Calu3 (cell line): Measurements from ENCODE around the gene ALDOC. TPM values are rescaled to one million over a fixed set of nuclear protein-coding genes. Genes with fewer than 3 reads are reported as not detected.
A peak's percentile ranks its signal among the peaks of the same experiment; 100 is the strongest.

Experiments
- BruUV-seq: library from RNA; stranded (reverse); fragments of 400-500 nt; replicated peaks from 2 replicates; lab custom pipeline; 2021; lab: Mats Ljungman, UMichigan
- CTCF ChIA-PET: fragments of 300-600 bp; sonication (Branson Sonifier 250); formaldehyde crosslinking; loops from one replicate; lab custom pipeline; 2022; ENCODE audit warnings: antibody characterized with exemption; lab: Charles Lee
- DNase-seq: peaks from one replicate; pipeline ENCODE4 v3.0.0; 2022
- H3K27ac Mint-ChIP-seq: one replicate; pipeline ENCODE4 v1.8.0; 2022; ENCODE audit warnings: mixed read lengths; ENCODE audit not compliant: unreplicated experiment
- H3K27me3 Mint-ChIP-seq: one replicate; pipeline ENCODE4 v1.8.0; 2022; ENCODE audit warnings: mixed read lengths; ENCODE audit not compliant: unreplicated experiment
- H3K36me3 Mint-ChIP-seq: one replicate; pipeline ENCODE4 v1.8.0; 2022; ENCODE audit warnings: mild to moderate bottlenecking, moderate library complexity, mixed read lengths; ENCODE audit not compliant: insufficient read depth, unreplicated experiment
- H3K4me1 Mint-ChIP-seq: one replicate; pipeline ENCODE4 v1.8.0; 2022; ENCODE audit warnings: mild to moderate bottlenecking, low read depth, mixed read lengths; ENCODE audit not compliant: unreplicated experiment
- H3K4me3 Mint-ChIP-seq: one replicate; pipeline ENCODE4 v1.8.0; 2022; ENCODE audit warnings: mild to moderate bottlenecking, low read depth, moderate library complexity, mixed read lengths; ENCODE audit not compliant: unreplicated experiment
- H3K9me3 Mint-ChIP-seq: one replicate; pipeline ENCODE4 v1.8.0; 2022; ENCODE audit warnings: low read depth, mixed read lengths; ENCODE audit not compliant: unreplicated experiment
- intact Hi-C: fragments of 100-400 bp; cut with micrococcal nuclease; formaldehyde crosslinking; loops from one replicate; pipeline ENCODE4 v1.10.0; 2022; ENCODE audit not compliant: unreplicated experiment
- total RNA-seq: library from RNA; stranded (reverse); gene quantifications from 2 replicates; pipeline ENCODE4 v1.2.3, GENCODE V29; 2022
- TF ChIP-seq, protein P1 (sequence below): fragments of 200-600 bp; IDR thresholded peaks from one replicate; pipeline ENCODE4 v1.8.0; 2022; ENCODE audit warnings: antibody characterized with exemption; ENCODE audit not compliant: unreplicated experiment

Gene ALDOC
- total RNA-seq, 1 experiment from 2014 or later, result 2.6 TPM

DNA sequence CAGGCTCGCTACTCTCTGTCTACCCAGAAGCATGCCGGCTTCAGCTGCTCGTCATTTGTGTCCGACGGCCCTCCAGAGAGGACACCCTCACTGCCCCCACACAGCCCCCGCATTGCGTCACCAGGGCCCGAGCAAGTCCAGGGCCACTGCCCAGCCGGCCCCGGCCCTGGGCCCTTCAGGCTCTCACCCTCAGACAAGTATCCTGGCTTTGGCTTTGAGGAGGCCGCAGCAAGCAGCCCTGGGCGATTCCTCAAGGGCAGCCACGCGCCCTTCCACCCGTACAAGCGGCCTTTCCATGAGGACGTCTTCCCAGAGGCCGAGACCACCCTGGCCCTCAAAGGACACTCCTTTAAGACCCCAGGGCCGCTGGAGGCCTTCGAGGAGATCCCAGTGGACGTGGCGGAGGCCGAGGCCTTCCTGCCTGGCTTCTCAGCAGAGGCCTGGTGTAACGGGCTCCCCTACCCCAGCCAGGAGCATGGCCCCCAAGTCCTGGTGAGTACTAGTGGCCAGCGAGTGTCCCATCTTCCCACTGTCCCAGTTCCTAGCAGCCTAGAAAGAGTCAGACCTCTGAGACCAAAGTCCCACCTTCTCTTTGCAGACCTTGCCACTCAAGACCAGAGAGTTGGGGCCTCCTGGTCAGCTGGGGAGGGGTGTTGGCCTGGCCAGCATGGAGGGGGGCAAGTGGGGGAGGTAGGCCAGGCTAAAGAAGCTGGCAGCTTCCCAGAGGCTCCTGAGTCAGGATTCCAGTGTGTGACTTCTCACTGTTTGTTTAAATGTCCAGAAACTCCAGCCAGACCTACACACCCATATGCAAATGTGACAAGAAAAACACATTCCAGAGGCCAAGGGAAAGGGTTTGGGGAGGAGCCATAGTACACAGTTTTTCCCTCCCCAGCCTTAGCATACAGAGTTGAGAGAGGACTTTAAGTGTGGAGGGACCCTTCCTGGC, 51.9 kb downstream of the ALDOC start:
- CTCF ChIA-PET, result no interaction called here
- DNase-seq, result peak; percentile 48
- H3K27ac Mint-ChIP-seq, result no peak overlapping the region
- BruUV-seq, result no TSS peak
- peaks cover 8% of the 10 kb centered on the region for H3K27me3 Mint-ChIP-seq
- TF ChIP-seq, protein P1, sequence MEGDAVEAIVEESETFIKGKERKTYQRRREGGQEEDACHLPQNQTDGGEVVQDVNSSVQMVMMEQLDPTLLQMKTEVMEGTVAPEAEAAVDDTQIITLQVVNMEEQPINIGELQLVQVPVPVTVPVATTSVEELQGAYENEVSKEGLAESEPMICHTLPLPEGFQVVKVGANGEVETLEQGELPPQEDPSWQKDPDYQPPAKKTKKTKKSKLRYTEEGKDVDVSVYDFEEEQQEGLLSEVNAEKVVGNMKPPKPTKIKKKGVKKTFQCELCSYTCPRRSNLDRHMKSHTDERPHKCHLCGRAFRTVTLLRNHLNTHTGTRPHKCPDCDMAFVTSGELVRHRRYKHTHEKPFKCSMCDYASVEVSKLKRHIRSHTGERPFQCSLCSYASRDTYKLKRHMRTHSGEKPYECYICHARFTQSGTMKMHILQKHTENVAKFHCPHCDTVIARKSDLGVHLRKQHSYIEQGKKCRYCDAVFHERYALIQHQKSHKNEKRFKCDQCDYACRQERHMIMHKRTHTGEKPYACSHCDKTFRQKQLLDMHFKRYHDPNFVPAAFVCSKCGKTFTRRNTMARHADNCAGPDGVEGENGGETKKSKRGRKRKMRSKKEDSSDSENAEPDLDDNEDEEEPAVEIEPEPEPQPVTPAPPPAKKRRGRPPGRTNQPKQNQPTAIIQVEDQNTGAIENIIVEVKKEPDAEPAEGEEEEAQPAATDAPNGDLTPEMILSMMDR, result no peak
- H3K9me3 Mint-ChIP-seq, result no peaks in the 10 kb centered on the region
- H3K36me3 Mint-ChIP-seq, result peaks cover 4% of the 10 kb centered on the region
- intact Hi-C loops, result no loop called here
- H3K4me1 Mint-ChIP-seq, result peaks cover 8% of the 10 kb centered on the region
- H3K4me3 Mint-ChIP-seq, result no peak overlapping the region

DNA sequence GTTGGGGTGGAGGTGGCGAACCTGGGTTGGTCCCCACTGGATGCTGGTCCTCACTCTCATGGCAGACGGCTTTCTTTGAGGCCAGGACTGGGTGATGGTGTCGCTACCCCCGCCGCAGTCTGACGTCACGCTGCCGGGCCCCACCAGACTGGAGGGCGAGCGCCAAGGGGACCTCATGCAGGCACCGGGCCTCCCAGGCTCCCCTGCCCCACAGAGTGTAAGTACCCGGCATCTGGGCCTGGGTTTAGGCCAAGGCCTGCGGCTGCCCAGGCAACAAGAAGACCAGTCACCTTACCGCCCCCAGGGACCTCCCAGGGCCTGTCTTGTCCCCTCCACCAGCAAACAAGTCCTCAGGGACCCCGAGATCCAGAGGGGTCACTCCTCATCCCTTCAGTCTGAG, 52.8 kb downstream of the ALDOC start:
- TF ChIP-seq, protein P1, result no peak
- H3K27me3 Mint-ChIP-seq, result peaks cover 14% of the 10 kb centered on the region
- DNase-seq, result no peak
- H3K27ac Mint-ChIP-seq, result no peak overlapping the region
- BruUV-seq, result no TSS peak
- peaks cover 4% of the 10 kb centered on the region for H3K36me3 Mint-ChIP-seq
- no peak overlapping the region for H3K4me3 Mint-ChIP-seq
- no peaks in the 10 kb centered on the region for H3K9me3 Mint-ChIP-seq
- intact Hi-C loops, result no loop called here
- CTCF ChIA-PET, result no interaction called here
- H3K4me1 Mint-ChIP-seq, result peaks cover 8% of the 10 kb centered on the region

DNA sequence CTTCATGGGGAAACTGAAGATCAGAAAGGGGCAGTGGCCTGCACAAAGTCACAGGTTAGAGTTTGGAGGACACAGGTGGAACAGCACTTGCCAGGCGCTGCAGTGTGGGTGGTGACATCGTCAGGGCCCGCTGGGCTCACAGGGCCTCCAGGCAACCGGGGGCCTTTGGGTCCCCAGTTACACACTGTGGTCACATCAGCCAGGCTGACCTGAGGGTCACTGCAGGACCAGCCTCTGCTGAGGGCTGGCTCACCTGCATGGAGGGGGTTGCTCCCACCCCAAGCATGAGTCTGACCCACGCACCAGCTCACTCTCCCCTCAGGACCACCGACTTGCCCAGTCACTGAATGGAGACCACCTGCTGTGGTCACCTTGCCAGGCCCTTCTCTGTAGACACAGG, 53.5 kb downstream of the ALDOC start:
- CTCF ChIA-PET, result no interaction called here
- H3K36me3 Mint-ChIP-seq, result peaks cover 4% of the 10 kb centered on the region

More for the DNA sequence above, 53.5 kb downstream of the ALDOC start:
- intact Hi-C loops, result no loop called here
- Mint-ChIP-seq H3K4me1 (peaks cover 7% of the 10 kb centered on the region), H3K9me3 (no peaks in the 10 kb centered on the region), H3K4me3 (no peak overlapping the region), H3K27ac (no peak overlapping the region), H3K27me3 (peaks cover 21% of the 10 kb centered on the region)
- BruUV-seq, result no TSS peak
- TF ChIP-seq, protein P1, result no peak
- no peak for DNase-seq

Other genes starting within 250 kb of the ALDOC start
- 31.9 and 32.1 TPM in 2 replicates for gene IFT20, start 241.4 kb downstream of the ALDOC start, total RNA-seq
- gene TNFAIP1, start 241.1 kb downstream of the ALDOC start, total RNA-seq, result 45.9 and 49.4 TPM in 2 replicates
- 82.7 and 85.9 TPM in 2 replicates for gene POLDIP2, start 219.4 kb downstream of the ALDOC start, total RNA-seq
- gene SEBOX, start 211.7 kb downstream of the ALDOC start, total RNA-seq, result not detected in 2 replicates
- gene VTN, start 206.6 kb downstream of the ALDOC start, total RNA-seq, result 0.22 TPM in 1 of 2 replicates, not detected in the other
- gene SARM1, start 205.2 kb downstream of the ALDOC start, total RNA-seq, result 7.1 and 8.1 TPM in 2 replicates
- gene SLC46A1, start 170.7 kb downstream of the ALDOC start, total RNA-seq, result 13.3 and 17.0 TPM in 2 replicates
- gene SLC13A2, start 103.3 kb downstream of the ALDOC start, total RNA-seq, result not detected in 2 replicates
- not detected in 2 replicates for gene FOXN1, start 70.5 kb downstream of the ALDOC start, total RNA-seq
- gene UNC119, start 24.3 kb downstream of the ALDOC start, total RNA-seq, result 13.0 and 14.6 TPM in 2 replicates
- gene PIGS, start 5.4 kb downstream of the ALDOC start, total RNA-seq, result 50.9 and 59.2 TPM in 2 replicates
- 69.3 and 82.1 TPM in 2 replicates for gene SPAG5, start 22.1 kb upstream of the ALDOC start, total RNA-seq
- gene RSKR, start 37.3 kb upstream of the ALDOC start, total RNA-seq, result 35.1 and 42.1 TPM in 2 replicates
- gene BLTP2, start 68.3 kb upstream of the ALDOC start, total RNA-seq, result 158 and 160 TPM in 2 replicates
- 58.0 and 75.1 TPM in 2 replicates for gene SDF2, start 85.0 kb upstream of the ALDOC start, total RNA-seq
- gene SUPT6H, start 85.3 kb upstream of the ALDOC start, total RNA-seq, result 107 and 110 TPM in 2 replicates
- gene PROCA1, start 135.0 kb upstream of the ALDOC start, total RNA-seq, result 4.2 and 4.3 TPM in 2 replicates
- gene RAB34, start 141.0 kb upstream of the ALDOC start, total RNA-seq, result 34.5 and 35.3 TPM in 2 replicates
- 1,148 and 1,217 TPM in 2 replicates for gene RPL23A, start 143.1 kb upstream of the ALDOC start, total RNA-seq
- 44.9 and 49.3 TPM in 2 replicates for gene TLCD1, start 149.3 kb upstream of the ALDOC start, total RNA-seq
- 10.8 and 11.4 TPM in 2 replicates for gene NEK8, start 151.9 kb upstream of the ALDOC start, total RNA-seq
- 201 and 202 TPM in 2 replicates for gene TRAF4, start 167.1 kb upstream of the ALDOC start, total RNA-seq